ENCODE results near the gene BCKDHA. TPM values are rescaled to one million over a fixed set of nuclear protein-coding genes. Genes with fewer than 3 reads are reported as not detected.

Gene BCKDHA
- total RNA-seq, 4 donors from 2014 or later = 64.3 to 116 (median 70.1) TPM

GRCh38 chr19:41411968-41412265 lies 14.3 kb downstream of the BCKDHA start:
- intact Hi-C loops (cut with DNase I; ENCODE audit: low total_unique reads) = no loop called here
- DNase-seq (ENCODE audit: low spot score in 2 of 2) = no peak
- no peak overlapping the region for H3K4me3 ChIP-seq (ENCODE audit: low read depth, poor library complexity, severe bottlenecking)
- WGBS, 2 donors = 60 to 63% methylated on average over 11 of the region's 11 CpGs
- TF ChIP-seq POLR2A (IDR thresholded peaks at IDR 0.05) (no peak), CTCF (IDR thresholded peaks at IDR 0.05) (no peak)

- H3K4me3 ChIP-seq (ENCODE audit: low read depth, poor library complexity, severe bottlenecking) = no peak overlapping the region
- no peak for TF ChIP-seq POLR2A (IDR thresholded peaks at IDR 0.05)
- no peak for TF ChIP-seq CTCF (IDR thresholded peaks at IDR 0.05)
- WGBS, 2 donors = 93 to 97% methylated on average over 5 of the region's 5 CpGs
- no peak for DNase-seq (ENCODE audit: low spot score in 2 of 2)
- intact Hi-C loops (cut with DNase I; ENCODE audit: low total_unique reads) = no loop called here
Measured at GRCh38 chr19:41412953-41413352, 15.3 kb downstream of the BCKDHA start.

- intact Hi-C loops (cut with DNase I; ENCODE audit: low total_unique reads) = no loop called here
- H3K4me3 ChIP-seq (ENCODE audit: low read depth, poor library complexity, severe bottlenecking) = no peak overlapping the region
- 88 to 96% methylated on average over 10 of the region's 10 CpGs for WGBS, 2 donors
- no peak for TF ChIP-seq POLR2A (IDR thresholded peaks at IDR 0.05)
- no peak for DNase-seq (ENCODE audit: low spot score in 2 of 2)
Measured at GRCh38 chr19:41413947-41414346, 16.3 kb downstream of the BCKDHA start.

- TF ChIP-seq CTCF (IDR thresholded peaks at IDR 0.05) (no peak), POLR2A (IDR thresholded peaks at IDR 0.05) (no peak)
- WGBS, 2 donors = 87 to 92% methylated on average over 9 of the region's 9 CpGs
- intact Hi-C loops (cut with DNase I; ENCODE audit: low total_unique reads) = no loop called here
- no peak overlapping the region for H3K4me3 ChIP-seq (ENCODE audit: low read depth, poor library complexity, severe bottlenecking)
- DNase-seq (ENCODE audit: low spot score in 2 of 2) = no peak
Measured at GRCh38 chr19:41414461-41414860, 16.8 kb downstream of the BCKDHA start.

GRCh38 chr19:41415154-41415571 lies 17.5 kb downstream of the BCKDHA start:
- no peak overlapping the region for H3K4me3 ChIP-seq (ENCODE audit: low read depth, poor library complexity, severe bottlenecking)
- TF ChIP-seq CTCF (IDR thresholded peaks at IDR 0.05) (no peak), POLR2A (IDR thresholded peaks at IDR 0.05) (no peak)
- WGBS, 2 donors = 93 to 94% methylated on average over 9 of the region's 9 CpGs
- intact Hi-C loops (cut with DNase I; ENCODE audit: low total_unique reads) = no loop called here
- DNase-seq (ENCODE audit: low spot score in 2 of 2) = no peak

GRCh38 chr19:41416194-41416674 lies 18.6 kb downstream of the BCKDHA start:
- DNase-seq (ENCODE audit: low spot score in 2 of 2) = no peak
- intact Hi-C loops (cut with DNase I; ENCODE audit: low total_unique reads) = no loop called here
- H3K4me3 ChIP-seq (ENCODE audit: low read depth, poor library complexity, severe bottlenecking) = no peak overlapping the region
- 91 to 94% methylated on average over 11 to 12 of the region's 12 CpGs for WGBS, 2 donors
- TF ChIP-seq POLR2A (IDR thresholded peaks at IDR 0.05) = no peak
- TF ChIP-seq CTCF (IDR thresholded peaks at IDR 0.05) = no peak

Data from lower leg skin (tissue), 4 donors.